Measurements from ENCODE around the gene UBE2D1. TPM values are rescaled to one million over a fixed set of nuclear protein-coding genes. Genes with fewer than 3 reads are reported as not detected.

The UBE2D1 gene
- total and polyA plus RNA-seq, 2 donors: 9.2 to 24.0 TPM

DNA sequence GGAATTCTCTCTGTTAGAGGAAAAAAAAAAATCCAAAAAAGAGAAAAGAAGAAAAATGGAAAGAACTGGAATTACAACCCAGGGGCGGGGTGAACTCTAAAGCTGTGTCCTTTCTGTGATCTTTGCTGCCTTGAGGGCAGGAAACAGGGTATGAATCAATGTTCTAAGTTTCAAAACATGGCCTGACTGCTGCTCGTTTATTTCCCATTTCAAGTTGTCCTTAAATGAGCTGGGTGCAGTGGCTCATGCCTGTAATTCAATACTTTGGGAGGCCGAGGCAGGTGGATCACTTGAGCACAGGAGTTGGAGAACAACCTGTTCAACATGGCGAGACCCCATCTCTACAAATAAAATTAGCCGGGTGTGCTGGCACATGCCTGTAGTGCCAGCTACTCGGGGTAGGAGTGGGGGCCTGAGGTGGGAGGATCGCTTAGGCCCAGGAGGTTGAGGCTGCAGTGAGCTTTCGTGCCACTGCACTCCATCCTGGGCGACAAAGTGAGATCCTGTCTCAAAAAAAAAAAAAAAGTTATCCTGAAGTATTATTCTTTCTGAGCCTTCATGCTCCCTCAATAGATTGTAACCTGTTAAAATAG is 25.7 kb downstream of the UBE2D1 start:
- Histone ChIP-seq H3K4me1 (ENCODE audit: control insufficient read depth in 2 of 2, insufficient read depth in 2 of 2, low read length in 2 of 2) (no peaks in the 10 kb centered on the region), H3K36me3 (ENCODE audit: control insufficient read depth in 2 of 2, insufficient read depth in 2 of 2, low read length in 1 of 2) (no peaks in the 10 kb centered on the region), H3K4me3 (ENCODE audit: low read length in 2 of 2) (no peak overlapping the region), H3K9me3 (ENCODE audit: control insufficient read depth in 2 of 2, insufficient read depth in 1 of 2, low read length in 1 of 2) (no peaks in the 10 kb centered on the region), H3K27me3 (ENCODE audit: control insufficient read depth in 2 of 2, insufficient read depth in 1 of 2, low read length in 1 of 2) (no peaks in the 10 kb centered on the region), H3K27ac (ENCODE audit: low read depth in 1 of 2, low read length in 1 of 2) (no peak overlapping the region)
- WGBS: 94% methylated on average over 9 of the region's 9 CpGs
- no peak for DNase-seq (ENCODE audit: low read depth in 6 of 9, low spot score in 9 of 9)

DNA sequence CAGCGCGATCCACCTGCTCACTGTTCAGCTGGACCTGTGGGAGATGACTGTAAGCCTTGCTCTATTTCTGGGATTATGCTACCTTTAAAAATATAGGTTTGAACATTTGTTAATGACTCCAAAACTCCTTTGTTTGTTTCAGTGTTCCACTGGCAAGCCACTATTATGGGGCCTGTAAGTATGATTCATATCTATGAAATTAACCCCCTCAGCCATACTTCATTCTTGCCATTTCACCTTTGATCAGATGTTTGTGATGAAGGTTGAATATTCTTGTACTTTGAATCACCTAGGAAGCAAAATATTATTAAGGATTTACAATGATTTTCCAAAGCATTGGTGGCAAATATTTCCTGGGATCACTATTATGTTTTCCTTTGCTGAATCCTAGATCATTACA is 26.5 kb downstream of the UBE2D1 start:
- Histone ChIP-seq H3K9me3 (ENCODE audit: control insufficient read depth in 2 of 2, insufficient read depth in 1 of 2, low read length in 1 of 2) (no peaks in the 10 kb centered on the region), H3K36me3 (ENCODE audit: control insufficient read depth in 2 of 2, insufficient read depth in 2 of 2, low read length in 1 of 2) (no peaks in the 10 kb centered on the region), H3K4me1 (ENCODE audit: control insufficient read depth in 2 of 2, insufficient read depth in 2 of 2, low read length in 2 of 2) (no peaks in the 10 kb centered on the region), H3K27ac (ENCODE audit: low read depth in 1 of 2, low read length in 1 of 2) (no peak overlapping the region), H3K27me3 (ENCODE audit: control insufficient read depth in 2 of 2, insufficient read depth in 1 of 2, low read length in 1 of 2) (no peaks in the 10 kb centered on the region), H3K4me3 (ENCODE audit: low read length in 2 of 2) (no peak overlapping the region)
- DNase-seq (ENCODE audit: low read depth in 6 of 9, low spot score in 9 of 9): no peak
- 98% methylated on average over 2 of the region's 2 CpGs for WGBS

DNA sequence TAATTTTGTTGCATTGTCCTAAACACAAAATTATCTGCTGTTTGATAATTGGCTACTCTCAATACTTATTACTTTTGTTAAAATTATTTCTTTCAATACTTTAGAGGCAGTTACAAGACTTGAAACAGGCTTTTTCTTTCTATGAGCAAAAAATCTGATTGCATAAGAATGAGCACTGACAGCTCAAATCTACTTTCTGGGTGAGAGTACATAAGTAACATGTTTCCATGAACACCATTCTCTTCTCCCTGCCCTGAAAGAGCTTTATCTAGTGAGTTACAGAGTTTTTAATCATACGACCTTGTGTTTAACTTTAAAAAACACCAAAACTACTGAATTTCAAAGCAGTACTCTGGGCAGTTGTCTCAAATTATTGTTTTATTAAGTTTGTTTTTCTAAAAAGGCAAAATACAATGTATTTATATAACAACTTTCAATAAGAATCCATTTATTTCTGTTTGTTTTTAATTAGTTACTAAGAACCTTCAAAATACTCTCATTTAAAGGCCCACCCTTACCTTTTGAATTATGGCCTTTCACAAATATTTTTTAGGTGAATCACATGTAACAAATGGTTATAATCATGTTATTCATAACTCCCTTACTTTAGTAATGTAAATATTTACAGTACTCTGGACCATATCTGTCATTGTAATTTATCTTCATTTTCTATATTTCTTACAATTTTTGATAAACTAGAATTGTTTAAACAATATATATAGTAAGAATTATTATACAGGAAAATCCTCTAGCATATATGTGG is 27.4 kb downstream of the UBE2D1 start:
- no peak for DNase-seq (ENCODE audit: low read depth in 6 of 9, low spot score in 9 of 9)
- Histone ChIP-seq H3K4me3 (ENCODE audit: low read length in 2 of 2) (no peak overlapping the region), H3K4me1 (ENCODE audit: control insufficient read depth in 2 of 2, insufficient read depth in 2 of 2, low read length in 2 of 2) (no peaks in the 10 kb centered on the region), H3K36me3 (ENCODE audit: control insufficient read depth in 2 of 2, insufficient read depth in 2 of 2, low read length in 1 of 2) (no peaks in the 10 kb centered on the region), H3K27me3 (ENCODE audit: control insufficient read depth in 2 of 2, insufficient read depth in 1 of 2, low read length in 1 of 2) (no peaks in the 10 kb centered on the region), H3K27ac (ENCODE audit: low read depth in 1 of 2, low read length in 1 of 2) (no peak overlapping the region), H3K9me3 (ENCODE audit: control insufficient read depth in 2 of 2, insufficient read depth in 1 of 2, low read length in 1 of 2) (no peaks in the 10 kb centered on the region)
- 99% methylated on average over 1 of the region's 1 CpG for WGBS

DNA sequence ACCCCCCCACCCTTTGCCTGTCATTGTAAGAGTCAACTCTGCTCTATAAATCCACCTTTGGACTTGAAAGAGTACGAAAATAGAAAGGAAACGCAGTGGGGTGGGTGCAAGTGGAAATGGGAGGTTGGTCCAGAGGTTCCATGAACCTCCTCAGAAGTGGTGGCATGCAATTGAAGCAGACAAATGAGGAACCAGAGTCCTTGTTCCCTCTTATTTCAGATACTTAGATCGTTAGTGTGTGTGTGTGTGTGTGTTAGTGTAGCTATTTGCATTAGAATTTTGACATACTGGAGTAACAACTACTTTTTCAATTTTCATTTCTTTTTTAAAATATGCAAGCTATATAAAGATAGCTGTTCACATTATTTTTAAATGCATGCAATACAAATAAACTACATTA is 32.3 kb downstream of the UBE2D1 start:
- H3K36me3 ChIP-seq (ENCODE audit: control insufficient read depth in 2 of 2, insufficient read depth in 2 of 2, low read length in 1 of 2): no peaks in the 10 kb centered on the region
- H3K27me3 ChIP-seq (ENCODE audit: control insufficient read depth in 2 of 2, insufficient read depth in 1 of 2, low read length in 1 of 2): no peaks in the 10 kb centered on the region
- no peaks in the 10 kb centered on the region for H3K4me1 ChIP-seq (ENCODE audit: control insufficient read depth in 2 of 2, insufficient read depth in 2 of 2, low read length in 2 of 2)
- no peak for DNase-seq (ENCODE audit: low read depth in 6 of 9, low spot score in 9 of 9)
- H3K4me3 ChIP-seq (ENCODE audit: low read length in 2 of 2): no peak overlapping the region
- WGBS: 93% methylated on average over 3 of the region's 3 CpGs
- no peaks in the 10 kb centered on the region for H3K9me3 ChIP-seq (ENCODE audit: control insufficient read depth in 2 of 2, insufficient read depth in 1 of 2, low read length in 1 of 2)
- no peak overlapping the region for H3K27ac ChIP-seq (ENCODE audit: low read depth in 1 of 2, low read length in 1 of 2)

DNA sequence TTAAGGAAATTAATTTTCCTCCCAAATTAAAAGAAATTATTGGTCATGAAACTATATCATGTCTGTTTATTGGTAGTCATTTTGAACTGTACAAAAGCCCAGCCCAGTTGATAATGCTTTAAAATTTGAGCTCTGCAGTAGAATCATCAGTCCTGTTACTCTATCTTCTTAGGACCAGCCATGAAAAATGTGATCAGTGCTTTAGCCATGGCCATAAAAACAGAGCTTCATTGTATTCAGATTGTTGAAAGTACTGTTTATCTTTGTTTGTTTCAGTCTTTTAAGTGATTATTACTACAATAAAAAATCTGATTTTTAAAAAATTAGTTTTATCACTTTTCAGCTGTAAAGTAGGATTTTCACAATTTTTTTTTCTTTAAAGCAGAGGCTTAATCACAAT is 36.7 kb downstream of the UBE2D1 start:
- Histone ChIP-seq H3K4me1 (ENCODE audit: control insufficient read depth in 2 of 2, insufficient read depth in 2 of 2, low read length in 2 of 2) (no peaks in the 10 kb centered on the region), H3K9me3 (ENCODE audit: control insufficient read depth in 2 of 2, insufficient read depth in 1 of 2, low read length in 1 of 2) (no peaks in the 10 kb centered on the region), H3K27me3 (ENCODE audit: control insufficient read depth in 2 of 2, insufficient read depth in 1 of 2, low read length in 1 of 2) (no peaks in the 10 kb centered on the region), H3K4me3 (ENCODE audit: low read length in 2 of 2) (no peak overlapping the region), H3K36me3 (ENCODE audit: control insufficient read depth in 2 of 2, insufficient read depth in 2 of 2, low read length in 1 of 2) (no peaks in the 10 kb centered on the region), H3K27ac (ENCODE audit: low read depth in 1 of 2, low read length in 1 of 2) (no peak overlapping the region)
- no peak for DNase-seq (ENCODE audit: low read depth in 6 of 9, low spot score in 9 of 9)

DNA sequence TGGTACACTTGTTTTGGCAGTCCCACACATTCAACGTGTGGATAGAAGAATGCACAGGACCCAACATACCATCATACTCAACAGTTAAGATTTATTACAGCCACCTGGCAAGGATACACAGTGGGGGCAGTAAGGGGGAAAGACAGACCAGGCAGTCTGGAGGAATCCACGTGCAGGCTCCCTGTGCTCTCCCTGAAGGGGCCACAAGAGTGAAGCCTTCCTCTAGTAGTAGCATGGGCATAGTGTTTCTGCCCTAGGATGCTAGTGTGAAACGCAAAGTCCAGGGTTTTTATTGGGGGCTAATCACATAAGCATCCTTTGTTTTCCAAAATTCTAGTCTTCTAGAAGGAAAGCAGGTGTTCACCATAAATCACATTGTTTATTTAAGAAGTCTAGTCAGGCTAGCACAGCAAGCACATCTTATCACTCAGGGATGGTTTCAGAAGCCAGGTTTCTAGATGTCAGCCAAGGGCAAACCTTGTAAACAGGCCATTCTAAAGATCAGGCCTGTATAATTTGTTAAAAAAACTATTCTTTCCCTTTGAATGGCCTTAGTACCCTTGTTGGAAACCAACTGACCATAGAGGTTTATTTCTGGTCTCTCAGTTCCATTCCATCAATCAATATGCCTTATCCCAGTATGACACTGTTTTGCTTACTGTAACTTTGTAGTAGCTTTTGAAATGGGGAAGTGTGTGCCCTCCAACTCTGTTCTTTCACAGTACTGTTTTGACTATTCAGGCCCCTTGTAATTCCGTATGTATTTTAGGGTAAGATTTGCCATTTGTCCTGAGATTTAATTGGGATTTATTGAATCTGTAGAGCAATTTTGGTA is 38.0 kb downstream of the UBE2D1 start:
- no peak for DNase-seq (ENCODE audit: low read depth in 6 of 9, low spot score in 9 of 9)
- no peaks in the 10 kb centered on the region for H3K4me1 ChIP-seq (ENCODE audit: control insufficient read depth in 2 of 2, insufficient read depth in 2 of 2, low read length in 2 of 2)
- H3K27ac ChIP-seq (ENCODE audit: low read depth in 1 of 2, low read length in 1 of 2): no peak overlapping the region
- no peak overlapping the region for H3K4me3 ChIP-seq (ENCODE audit: low read length in 2 of 2)
- H3K36me3 ChIP-seq (ENCODE audit: control insufficient read depth in 2 of 2, insufficient read depth in 2 of 2, low read length in 1 of 2): no peaks in the 10 kb centered on the region
- 89% methylated on average over 4 of the region's 4 CpGs for WGBS
- no peaks in the 10 kb centered on the region for H3K9me3 ChIP-seq (ENCODE audit: control insufficient read depth in 2 of 2, insufficient read depth in 1 of 2, low read length in 1 of 2)
- no peaks in the 10 kb centered on the region for H3K27me3 ChIP-seq (ENCODE audit: control insufficient read depth in 2 of 2, insufficient read depth in 1 of 2, low read length in 1 of 2)

DNA sequence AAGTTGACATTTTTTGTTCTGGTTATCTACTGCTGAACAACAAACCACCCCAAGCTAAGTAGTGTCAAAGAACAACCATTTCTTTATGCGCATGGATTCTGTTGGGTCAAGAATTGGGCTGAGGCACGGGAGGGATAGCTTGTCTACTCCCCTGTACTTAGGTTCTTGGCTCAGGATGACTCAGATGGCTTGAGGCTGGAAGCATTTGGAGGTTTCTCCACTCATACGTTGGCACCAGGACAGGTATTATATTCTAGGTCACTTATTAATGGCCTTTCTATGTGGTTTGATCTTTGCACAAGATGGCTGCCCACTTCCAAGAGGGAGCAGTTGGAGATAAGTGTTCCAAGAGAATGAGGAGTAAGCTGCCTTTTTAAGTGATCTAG is 38.6 kb downstream of the UBE2D1 start:
- no peaks in the 10 kb centered on the region for H3K4me1 ChIP-seq (ENCODE audit: control insufficient read depth in 2 of 2, insufficient read depth in 2 of 2, low read length in 2 of 2)
- no peak for DNase-seq (ENCODE audit: low read depth in 6 of 9, low spot score in 9 of 9)
- 95% methylated on average over 3 of the region's 3 CpGs for WGBS
- H3K27me3 ChIP-seq (ENCODE audit: control insufficient read depth in 2 of 2, insufficient read depth in 1 of 2, low read length in 1 of 2): no peaks in the 10 kb centered on the region
- no peak overlapping the region for H3K4me3 ChIP-seq (ENCODE audit: low read length in 2 of 2)
- no peaks in the 10 kb centered on the region for H3K9me3 ChIP-seq (ENCODE audit: control insufficient read depth in 2 of 2, insufficient read depth in 1 of 2, low read length in 1 of 2)
- H3K36me3 ChIP-seq (ENCODE audit: control insufficient read depth in 2 of 2, insufficient read depth in 2 of 2, low read length in 1 of 2): no peaks in the 10 kb centered on the region
- H3K27ac ChIP-seq (ENCODE audit: low read depth in 1 of 2, low read length in 1 of 2): no peak overlapping the region

DNA sequence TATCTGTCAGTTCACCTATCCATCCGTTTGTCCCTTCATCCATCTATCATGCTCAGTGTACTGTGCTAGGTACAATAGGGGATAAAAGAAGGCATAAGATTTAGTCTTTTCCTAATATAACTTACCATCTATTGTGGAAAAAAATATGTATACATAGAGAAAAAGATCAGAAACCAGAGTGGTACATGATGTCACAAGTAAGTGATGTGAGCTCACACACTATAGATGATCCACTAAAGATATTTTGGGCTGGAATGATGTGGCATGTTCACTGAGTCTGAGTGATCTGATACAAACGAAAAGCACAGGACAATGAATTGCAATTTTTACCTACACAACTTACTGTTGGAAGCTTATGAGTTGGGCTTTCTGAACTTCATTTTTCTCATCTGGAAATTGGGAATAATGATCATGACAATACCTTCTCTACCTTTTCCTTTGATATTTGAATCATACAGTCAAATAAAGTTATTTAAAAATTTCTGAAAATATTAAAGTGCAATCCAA is 47.7 kb downstream of the UBE2D1 start:
- H3K9me3 ChIP-seq (ENCODE audit: control insufficient read depth in 2 of 2, insufficient read depth in 1 of 2, low read length in 1 of 2): no peaks in the 10 kb centered on the region
- WGBS: 96% methylated on average over 2 of the region's 2 CpGs
- no peak overlapping the region for H3K4me3 ChIP-seq (ENCODE audit: low read length in 2 of 2)
- no peaks in the 10 kb centered on the region for H3K27me3 ChIP-seq (ENCODE audit: control insufficient read depth in 2 of 2, insufficient read depth in 1 of 2, low read length in 1 of 2)
- peaks cover 14 to 17% of the 10 kb centered on the region in 2 donors for H3K4me1 ChIP-seq (ENCODE audit: control insufficient read depth in 2 of 2, insufficient read depth in 2 of 2, low read length in 2 of 2)
- DNase-seq (ENCODE audit: low read depth in 6 of 9, low spot score in 9 of 9): no peak
- no peak overlapping the region for H3K27ac ChIP-seq (ENCODE audit: low read depth in 1 of 2, low read length in 1 of 2)
- peaks cover 0 to 4% of the 10 kb centered on the region in 2 donors for H3K36me3 ChIP-seq (ENCODE audit: control insufficient read depth in 2 of 2, insufficient read depth in 2 of 2, low read length in 1 of 2)

DNA sequence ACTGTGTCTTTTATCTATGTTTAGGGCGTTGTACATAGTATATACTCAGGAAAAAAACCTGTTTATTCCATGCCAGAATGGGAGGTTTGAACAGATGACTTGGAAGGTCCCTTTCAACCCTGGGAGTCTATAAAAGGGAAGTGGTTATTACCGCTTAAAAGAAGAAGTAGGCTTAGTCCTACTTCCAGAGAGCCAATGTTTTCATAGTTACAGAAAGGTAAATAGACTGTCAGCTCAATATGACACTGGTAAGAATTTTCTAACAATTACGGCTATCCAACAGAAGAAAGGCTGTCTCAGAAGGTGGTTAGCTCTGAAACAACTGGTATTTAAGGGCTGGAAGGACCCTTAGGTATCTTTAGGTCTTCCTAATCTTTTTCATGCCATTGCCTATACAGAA is 49.3 kb downstream of the UBE2D1 start:
- DNase-seq (ENCODE audit: low read depth in 6 of 9, low spot score in 9 of 9): peak in 7 of 9 donors; percentile 4 to 57 (median 19)
- Histone ChIP-seq H3K36me3 (ENCODE audit: control insufficient read depth in 2 of 2, insufficient read depth in 2 of 2, low read length in 1 of 2) (peaks cover 2 to 17% of the 10 kb centered on the region in 2 donors), H3K27ac (ENCODE audit: low read depth in 1 of 2, low read length in 1 of 2) (peak overlapping the region in 1 of 2 donors; percentile 46), H3K27me3 (ENCODE audit: control insufficient read depth in 2 of 2, insufficient read depth in 1 of 2, low read length in 1 of 2) (no peaks in the 10 kb centered on the region), H3K4me1 (ENCODE audit: control insufficient read depth in 2 of 2, insufficient read depth in 2 of 2, low read length in 2 of 2) (peaks cover 14 to 17% of the 10 kb centered on the region in 2 donors), H3K9me3 (ENCODE audit: control insufficient read depth in 2 of 2, insufficient read depth in 1 of 2, low read length in 1 of 2) (no peaks in the 10 kb centered on the region), H3K4me3 (ENCODE audit: low read length in 2 of 2) (peak overlapping the region in 1 of 2 donors; percentile 75)
- 9% methylated on average over 3 of the region's 3 CpGs for WGBS
